Measurements from ENCODE around the gene MYO1B. TPM values are rescaled to one million over a fixed set of nuclear protein-coding genes. Genes with fewer than 3 reads are reported as not detected.

Gene MYO1B
- total RNA-seq, 1 donor = 246 TPM

- peak overlapping the region; percentile 92 for H3K4me2 ChIP-seq (ENCODE audit: insufficient read depth, low read length)
- no peaks in the 10 kb centered on the region for H3K27me3 ChIP-seq (ENCODE audit: insufficient read depth, low read length)
- H3K4me3 ChIP-seq (ENCODE audit: insufficient read depth, low read length) = no peak overlapping the region
- no peak for TF ChIP-seq CTCF (IDR thresholded peaks at IDR 0.05; ENCODE audit: extremely low read depth, low read depth, low read length)
- H3K79me2 ChIP-seq (ENCODE audit: insufficient read depth, low read length) = peaks cover 87% of the 10 kb centered on the region
- H3K9me3 ChIP-seq (ENCODE audit: low read depth, low read length) = no peaks in the 10 kb centered on the region
- no peak for DNase-seq (ENCODE audit: insufficient read length, low spot score, missing footprints)
- no peak overlapping the region for H2AFZ ChIP-seq (ENCODE audit: low read length)
- peaks cover 49% of the 10 kb centered on the region for H4K20me1 ChIP-seq (ENCODE audit: insufficient read depth, low read length)
- H3K27ac ChIP-seq (ENCODE audit: low read depth, low read length) = peak overlapping the region; percentile 91
- H3K4me1 ChIP-seq (ENCODE audit: insufficient read depth, low read length) = peaks cover 60% of the 10 kb centered on the region
- peaks cover 7% of the 10 kb centered on the region for H3K36me3 ChIP-seq (ENCODE audit: insufficient read depth, low read length)
Measured at GRCh38 chr2:191249156-191249813, 4.1 kb downstream of the MYO1B start.

DNA sequence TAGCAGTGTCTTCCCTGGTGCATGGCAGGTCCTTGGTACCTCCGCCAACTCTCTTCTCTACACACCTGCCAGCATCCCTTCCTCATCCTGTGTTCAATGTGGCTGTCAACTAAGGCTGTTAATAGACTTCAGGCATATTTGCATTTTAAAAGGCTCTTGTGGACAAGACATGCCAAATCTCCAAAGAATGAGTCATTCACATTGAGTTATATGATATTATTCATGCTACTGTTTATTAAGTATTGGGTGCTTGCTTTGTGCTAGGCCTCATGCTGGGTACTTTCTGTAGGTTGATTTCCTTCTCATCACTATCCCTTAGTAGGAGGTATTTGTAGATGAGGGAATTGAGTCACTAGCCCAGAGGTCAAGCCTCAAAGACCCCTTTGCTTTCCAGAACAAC is 5.2 kb downstream of the MYO1B start:
- no peak overlapping the region for H3K4me3 ChIP-seq (ENCODE audit: insufficient read depth, low read length)
- no peak overlapping the region for H2AFZ ChIP-seq (ENCODE audit: low read length)
- no peaks in the 10 kb centered on the region for H3K9me3 ChIP-seq (ENCODE audit: low read depth, low read length)

GRCh38 chr2:191250986-191251385 is 5.8 kb downstream of the MYO1B start:
- no peak overlapping the region for H2AFZ ChIP-seq (ENCODE audit: low read length)
- no peak overlapping the region for H3K4me2 ChIP-seq (ENCODE audit: insufficient read depth, low read length)
- H3K79me2 ChIP-seq (ENCODE audit: insufficient read depth, low read length) = peaks cover 98% of the 10 kb centered on the region
- peaks cover 62% of the 10 kb centered on the region for H4K20me1 ChIP-seq (ENCODE audit: insufficient read depth, low read length)
- peaks cover 76% of the 10 kb centered on the region for H3K4me1 ChIP-seq (ENCODE audit: insufficient read depth, low read length)
- peak overlapping the region; percentile 6 for H3K27ac ChIP-seq (ENCODE audit: low read depth, low read length)
- TF ChIP-seq CTCF (IDR thresholded peaks at IDR 0.05; ENCODE audit: extremely low read depth, low read depth, low read length) = no peak
- H3K4me3 ChIP-seq (ENCODE audit: insufficient read depth, low read length) = no peak overlapping the region
- H3K9me3 ChIP-seq (ENCODE audit: low read depth, low read length) = no peaks in the 10 kb centered on the region
- H3K36me3 ChIP-seq (ENCODE audit: insufficient read depth, low read length) = peaks cover 7% of the 10 kb centered on the region
- no peaks in the 10 kb centered on the region for H3K27me3 ChIP-seq (ENCODE audit: insufficient read depth, low read length)
- no peak for DNase-seq (ENCODE audit: insufficient read length, low spot score, missing footprints)

More for the DNA sequence above, 5.2 kb downstream of the MYO1B start:
- DNase-seq (ENCODE audit: insufficient read length, low spot score, missing footprints) = no peak
- H3K4me1 ChIP-seq (ENCODE audit: insufficient read depth, low read length) = peaks cover 70% of the 10 kb centered on the region
- no peak for TF ChIP-seq CTCF (IDR thresholded peaks at IDR 0.05; ENCODE audit: extremely low read depth, low read depth, low read length)
- H3K36me3 ChIP-seq (ENCODE audit: insufficient read depth, low read length) = peaks cover 7% of the 10 kb centered on the region
- H3K4me2 ChIP-seq (ENCODE audit: insufficient read depth, low read length) = no peak overlapping the region
- peaks cover 56% of the 10 kb centered on the region for H4K20me1 ChIP-seq (ENCODE audit: insufficient read depth, low read length)
- no peaks in the 10 kb centered on the region for H3K27me3 ChIP-seq (ENCODE audit: insufficient read depth, low read length)
- H3K27ac ChIP-seq (ENCODE audit: low read depth, low read length) = peak overlapping the region; percentile 6
- H3K79me2 ChIP-seq (ENCODE audit: insufficient read depth, low read length) = peaks cover 98% of the 10 kb centered on the region

DNA sequence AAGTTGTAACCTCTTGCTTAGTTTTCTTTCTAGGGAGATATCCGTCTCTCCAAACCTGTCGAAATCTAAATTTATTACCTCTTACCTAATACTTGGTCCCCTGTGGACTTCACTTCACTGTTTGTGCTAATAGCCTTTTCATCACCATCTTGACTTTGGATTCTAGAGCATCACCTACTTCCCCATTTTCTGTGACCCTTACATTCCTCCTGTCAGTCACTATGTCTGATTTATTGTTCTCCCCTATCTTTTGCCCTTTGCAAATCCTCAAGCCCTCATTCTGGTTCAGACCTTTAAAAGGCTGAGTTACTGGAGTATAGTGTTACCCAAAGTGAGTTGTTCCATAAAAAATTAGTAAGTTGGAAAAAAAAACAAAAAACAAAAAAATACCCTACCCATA is 7.5 kb downstream of the MYO1B start:
- H3K79me2 ChIP-seq (ENCODE audit: insufficient read depth, low read length) = peaks cover 99% of the 10 kb centered on the region
- H3K27me3 ChIP-seq (ENCODE audit: insufficient read depth, low read length) = no peaks in the 10 kb centered on the region
- no peak for DNase-seq (ENCODE audit: insufficient read length, low spot score, missing footprints)
- H3K4me2 ChIP-seq (ENCODE audit: insufficient read depth, low read length) = peak overlapping the region; percentile 7
- peaks cover 7% of the 10 kb centered on the region for H3K36me3 ChIP-seq (ENCODE audit: insufficient read depth, low read length)
- no peak for TF ChIP-seq CTCF (IDR thresholded peaks at IDR 0.05; ENCODE audit: extremely low read depth, low read depth, low read length)
- H3K9me3 ChIP-seq (ENCODE audit: low read depth, low read length) = no peaks in the 10 kb centered on the region
- no peak overlapping the region for H3K27ac ChIP-seq (ENCODE audit: low read depth, low read length)
- peaks cover 72% of the 10 kb centered on the region for H3K4me1 ChIP-seq (ENCODE audit: insufficient read depth, low read length)
- H2AFZ ChIP-seq (ENCODE audit: low read length) = no peak overlapping the region
- H3K4me3 ChIP-seq (ENCODE audit: insufficient read depth, low read length) = no peak overlapping the region
- H4K20me1 ChIP-seq (ENCODE audit: insufficient read depth, low read length) = peaks cover 78% of the 10 kb centered on the region

Measured in osteoblast (primary cell).